DLD1 (cell line): ENCODE results near the gene GNAT2.

Experiments
- in situ Hi-C: cut with HindIII; loops from 2 replicates; pipeline ENCODE4 v1.10.0; 2017; ENCODE audit warnings: low sequenced_read_pairs

Gene GNAT2

GRCh38 chr1:109617291-109617801 is 2.1 kb downstream of the GNAT2 start:
- in situ Hi-C loops, result no loop called here

GRCh38 chr1:109616391-109616790 is 3.0 kb downstream of the GNAT2 start:
- in situ Hi-C loops, result no loop called here

GRCh38 chr1:109615879-109616278 is 3.5 kb downstream of the GNAT2 start:
- in situ Hi-C loops, result no loop called here

- in situ Hi-C loops, result no loop called here
Measured at GRCh38 chr1:109613361-109614147, 5.9 kb downstream of the GNAT2 start.

- in situ Hi-C loops, result no loop called here
Measured at GRCh38 chr1:109611308-109611990, 8.0 kb downstream of the GNAT2 start.

GRCh38 chr1:109610609-109611307 is 8.7 kb downstream of the GNAT2 start:
- in situ Hi-C loops, result no loop called here

- in situ Hi-C loops, result no loop called here
Measured at GRCh38 chr1:109609881-109610280, 9.5 kb downstream of the GNAT2 start.

- in situ Hi-C loops, result no loop called here
Measured at GRCh38 chr1:109605381-109605780, 14.0 kb downstream of the GNAT2 start.

- in situ Hi-C loops, result no loop called here
Measured at GRCh38 chr1:109603229-109603628, 16.2 kb downstream of the GNAT2 start.

- in situ Hi-C loops, result no loop called here
Measured at GRCh38 chr1:109598655-109599054, 20.8 kb downstream of the GNAT2 start.

GRCh38 chr1:109598156-109598555 is 21.3 kb downstream of the GNAT2 start:
- in situ Hi-C loops, result no loop called here

GRCh38 chr1:109595531-109595930 is 23.9 kb downstream of the GNAT2 start:
- in situ Hi-C loops, result no loop called here

- in situ Hi-C loops, result no loop called here
Measured at GRCh38 chr1:109592916-109593315, 26.5 kb downstream of the GNAT2 start.

- in situ Hi-C loops, result no loop called here
Measured at GRCh38 chr1:109589679-109590078, 29.7 kb downstream of the GNAT2 start.

- in situ Hi-C loops, result no loop called here
Measured at GRCh38 chr1:109589177-109589576, 30.2 kb downstream of the GNAT2 start.

- in situ Hi-C loops, result no loop called here
Measured at GRCh38 chr1:109586055-109586454, 33.4 kb downstream of the GNAT2 start.

- in situ Hi-C loops, result no loop called here
Measured at GRCh38 chr1:109584766-109585165, 34.6 kb downstream of the GNAT2 start.

- in situ Hi-C loops, result no loop called here
Measured at GRCh38 chr1:109582021-109582420, 37.4 kb downstream of the GNAT2 start.

- in situ Hi-C loops, result no loop called here
Measured at GRCh38 chr1:109579491-109579890, 39.9 kb downstream of the GNAT2 start.

GRCh38 chr1:109578947-109579443 is 40.4 kb downstream of the GNAT2 start:
- in situ Hi-C loops, result no loop called here

GRCh38 chr1:109573785-109574184 is 45.6 kb downstream of the GNAT2 start:
- in situ Hi-C loops, result no loop called here
